GM19025 (cell line): ENCODE measurements around the gene KATNAL2.
"Not testable (repeated sequence)": the region's sequence is repeated elsewhere in the genome, so short reads cannot be mapped to it uniquely, and the experiment has no call there.

ENCODE experiments used
- ATAC-seq: cut with Tn5 transposase; IDR thresholded peaks from one replicate; pipeline ENCODE4 v1.9.1; 2021; ENCODE audit warnings: mild to moderate bottlenecking, low read depth, moderate library complexity; ENCODE audit not compliant: unreplicated experiment

Gene KATNAL2

GRCh38 chr18:47029684-47030353 lies 112.4 kb downstream of the KATNAL2 start:
- not testable (repeated sequence) for ATAC-seq

GRCh38 chr18:47030887-47031286 lies 113.5 kb downstream of the KATNAL2 start:
- ATAC-seq, result not testable (repeated sequence)

DNA sequence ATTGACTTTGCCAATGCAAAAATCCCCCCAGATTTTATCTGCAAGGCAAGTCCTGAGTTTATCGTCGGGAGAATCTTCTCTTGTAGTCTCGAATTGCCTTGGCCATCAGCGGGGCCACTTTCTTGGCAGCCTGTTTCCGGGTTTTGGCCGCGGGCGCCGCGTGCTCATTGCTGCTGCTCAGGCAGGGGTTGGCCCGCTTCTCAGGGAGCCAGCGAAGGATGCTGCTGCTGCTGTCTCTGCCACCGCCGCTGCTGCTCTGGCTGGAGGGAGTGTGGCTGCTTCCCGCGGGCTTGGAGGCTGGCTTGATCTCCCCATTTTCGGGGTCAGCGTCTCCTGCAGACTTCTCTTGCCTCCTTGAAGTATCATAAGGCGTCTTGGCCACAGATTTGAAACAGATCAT lies 115.5 kb downstream of the KATNAL2 start:
- no peak for ATAC-seq

GRCh38 chr18:47034591-47034990 lies 117.2 kb downstream of the KATNAL2 start:
- not testable (repeated sequence) for ATAC-seq

GRCh38 chr18:47035156-47035671 lies 117.8 kb downstream of the KATNAL2 start, which contains the start of gene ELOA2:
ELOA2 (minus strand) TSS chr18:47035621; CDS start chr18:47035264, 357 bp downstream.
- ATAC-seq, result no peak

DNA sequence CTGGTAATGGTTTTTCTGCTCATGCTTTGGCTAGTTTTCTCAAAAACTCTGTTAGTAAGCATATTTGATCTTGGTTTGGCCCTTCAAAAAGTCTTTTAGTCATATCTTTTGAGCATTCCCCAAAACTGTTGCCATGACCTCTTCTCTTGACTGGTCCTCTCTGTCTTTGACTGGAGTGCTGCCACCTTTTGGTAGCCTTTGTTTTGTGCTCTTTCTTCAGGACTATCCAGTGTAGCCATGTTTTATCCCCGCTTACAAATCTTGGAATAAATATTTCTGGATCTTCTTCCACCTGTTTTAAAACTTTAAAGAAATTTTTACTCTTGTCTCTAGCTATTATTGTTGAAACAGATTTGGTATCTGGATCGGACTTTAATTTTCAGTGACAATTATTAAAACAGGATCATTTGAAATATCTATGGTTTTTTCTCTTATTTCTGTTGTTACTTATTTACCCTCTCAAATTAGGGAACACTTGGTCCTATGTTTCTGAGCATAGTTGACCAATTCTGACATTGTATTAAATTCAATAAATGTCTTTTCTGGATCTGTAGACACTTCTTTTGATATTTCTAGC lies 119.0 kb downstream of the KATNAL2 start:
- ATAC-seq, result no peak

DNA sequence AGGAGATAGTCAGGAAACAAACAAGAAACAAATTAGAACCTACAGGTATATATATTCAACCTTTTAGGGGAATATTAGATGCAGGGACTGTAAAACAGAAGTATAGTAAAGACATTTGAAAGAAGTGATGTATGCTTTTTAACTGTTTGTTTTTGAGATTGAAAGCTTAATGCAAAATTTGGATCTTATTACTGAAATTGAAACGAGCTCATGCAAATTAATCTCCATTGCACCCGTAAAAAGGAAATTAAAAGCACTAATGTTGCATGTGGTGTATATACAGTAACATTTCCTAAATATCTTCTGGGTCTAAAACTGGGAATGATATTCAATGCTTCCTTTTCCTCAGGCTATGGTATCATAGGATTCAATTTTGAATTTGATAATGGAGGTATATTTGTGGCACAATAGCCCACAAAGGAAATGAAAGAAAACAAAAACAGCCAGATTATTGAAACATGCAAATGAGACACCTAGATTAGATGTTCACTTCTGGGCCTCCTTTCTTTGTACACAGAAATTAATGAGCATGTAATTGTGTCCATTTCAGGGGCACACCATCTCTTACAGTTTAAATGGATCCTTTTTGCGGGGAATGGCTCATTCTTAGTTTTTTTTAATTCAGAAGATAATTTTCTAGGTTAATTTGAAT lies 119.7 kb downstream of the KATNAL2 start:
- ATAC-seq, result no peak

DNA sequence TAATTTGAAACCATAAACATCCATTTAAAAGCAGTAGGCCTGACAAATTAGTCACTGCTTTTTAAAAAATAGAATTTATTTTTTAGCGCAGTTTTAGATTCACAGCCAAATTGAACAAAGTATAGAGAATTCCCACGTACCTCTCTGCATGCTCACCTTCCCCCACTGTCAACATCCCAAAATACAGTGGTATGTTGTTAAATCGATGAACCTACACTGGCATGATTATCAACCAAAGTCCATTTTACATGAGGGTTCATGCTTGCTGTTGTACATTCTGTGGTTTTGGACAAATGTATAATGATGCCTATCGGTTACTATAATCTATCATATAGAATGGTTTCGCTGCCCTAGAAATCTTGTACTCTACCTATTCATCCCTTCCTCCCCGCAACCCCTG lies 123.6 kb downstream of the KATNAL2 start:
- no peak for ATAC-seq

DNA sequence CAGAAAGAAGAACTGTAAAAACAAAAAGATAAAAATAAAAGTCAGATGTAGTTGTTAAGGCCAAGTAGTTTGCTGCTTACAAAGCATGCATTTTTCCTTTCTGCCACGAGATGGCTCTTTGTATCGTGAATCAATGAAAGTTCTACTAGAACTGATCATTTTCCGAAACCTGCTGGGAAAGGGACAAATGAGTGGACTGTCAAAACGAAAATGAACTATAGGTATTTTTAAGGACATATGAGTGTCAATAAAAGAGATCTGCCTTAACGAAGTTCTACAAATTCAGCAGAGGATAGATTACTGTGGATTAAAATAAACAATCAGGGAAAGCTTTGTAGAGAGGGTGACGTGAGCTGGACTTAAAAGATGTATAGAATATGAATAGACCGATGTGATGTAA lies 133.1 kb downstream of the KATNAL2 start:
- ATAC-seq, result no peak

DNA sequence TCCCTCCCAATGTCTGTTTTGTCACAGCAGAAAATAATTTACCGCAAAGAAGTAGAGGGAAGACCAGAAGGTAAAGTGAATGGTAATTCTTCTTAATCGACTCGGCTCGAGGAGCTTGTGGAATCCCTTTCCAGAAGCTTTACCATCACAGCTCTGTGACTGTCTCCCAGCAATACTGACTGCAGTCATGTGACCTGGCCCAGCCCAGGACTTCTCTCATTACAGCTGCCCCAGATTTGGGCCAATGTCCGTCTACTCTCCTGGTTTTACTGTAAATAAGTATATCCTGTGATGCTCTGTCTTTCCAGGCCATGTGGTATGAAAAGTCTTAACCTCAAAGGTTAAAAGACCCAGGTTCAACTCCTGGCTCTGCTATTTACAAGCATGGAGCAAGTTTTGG lies 137.0 kb downstream of the KATNAL2 start:
- ATAC-seq, result no peak

- no peak for ATAC-seq
Measured at GRCh38 chr18:47062471-47062870, 145.1 kb downstream of the KATNAL2 start.

GRCh38 chr18:47063096-47063495 lies 145.7 kb downstream of the KATNAL2 start:
- no peak for ATAC-seq

DNA sequence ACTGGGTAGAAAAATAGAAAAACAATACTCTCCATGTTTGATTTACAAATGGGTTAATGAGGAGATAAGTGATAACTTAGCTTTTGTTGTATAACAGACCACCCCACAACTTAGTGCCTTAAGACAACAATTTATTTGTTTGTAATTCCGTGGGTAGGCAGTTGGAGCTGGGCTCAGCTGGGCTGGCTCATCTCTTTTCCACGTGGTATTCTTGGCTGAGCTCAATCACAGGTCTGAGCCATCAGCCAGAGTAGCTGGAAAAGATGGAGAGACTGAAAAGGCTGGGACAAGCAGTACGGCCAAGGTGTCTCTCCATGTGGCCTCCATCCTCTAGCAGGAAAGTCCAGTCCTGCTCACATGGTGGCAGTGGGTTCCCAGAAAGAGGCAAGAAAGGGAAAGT lies 150.2 kb downstream of the KATNAL2 start:
- no peak for ATAC-seq

- no peak for ATAC-seq
Measured at GRCh38 chr18:47075098-47075883, 157.9 kb downstream of the KATNAL2 start.

- ATAC-seq, result no peak
Measured at GRCh38 chr18:47077111-47077510, 159.7 kb downstream of the KATNAL2 start.

- ATAC-seq, result no peak
Measured at GRCh38 chr18:47080872-47081271, 163.5 kb downstream of the KATNAL2 start.

GRCh38 chr18:47081578-47081977 lies 164.2 kb downstream of the KATNAL2 start:
- no peak for ATAC-seq

GRCh38 chr18:47087676-47088075 lies 170.3 kb downstream of the KATNAL2 start:
- ATAC-seq, result no peak

DNA sequence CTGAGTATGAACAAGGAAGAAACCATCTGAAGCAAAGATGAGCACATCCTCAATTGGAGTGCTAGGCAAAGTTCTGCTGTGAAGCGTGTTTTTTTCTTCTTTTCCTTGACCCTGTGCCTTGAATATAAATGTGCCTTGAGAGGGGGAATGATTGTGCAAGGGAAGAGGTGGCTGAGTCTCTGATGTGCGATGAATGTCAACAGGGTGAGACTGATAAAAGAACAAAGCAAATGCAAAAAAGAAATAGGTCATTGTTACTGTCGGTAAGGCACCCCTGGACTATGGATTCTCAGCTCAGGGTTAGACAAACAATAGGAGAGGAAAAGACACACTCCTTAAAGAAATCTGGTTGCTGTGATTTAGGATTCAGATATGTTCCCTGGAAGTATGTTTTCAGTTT lies 178.4 kb downstream of the KATNAL2 start:
- ATAC-seq, result no peak

- ATAC-seq, result no peak
Measured at GRCh38 chr18:47100212-47100831, 182.9 kb downstream of the KATNAL2 start.
